Activated B cell treated with CpG ODN at 0.5 μM for 24 hours (primary cell): ENCODE measurements around the gene CARNS1. TPM values are rescaled to one million over a fixed set of nuclear protein-coding genes. Genes with fewer than 3 reads are reported as not detected.
A peak's percentile ranks its signal among the peaks of the same experiment; 100 is the strongest.

Source experiments
- ATAC-seq: fragments of 200-7000 bp; cut with Tn5 transposase; one replicate; pipeline ENCODE4 v1.10.0; 2021; ENCODE audit warnings: low read depth, mild to moderate bottlenecking, moderate library complexity
- CTCF ChIA-PET: fragments of 350-600 bp; sonication (Branson Sonifier 250); formaldehyde crosslinking; loops from one replicate; lab custom pipeline; 2021; ENCODE audit warnings: antibody characterized with exemption; lab: Charles Lee
- POLR2A ChIA-PET: fragments of 350-600 bp; sonication (Branson Sonifier 250); formaldehyde crosslinking; loops from one replicate; lab custom pipeline; 2021; ENCODE audit warnings: antibody characterized with exemption; lab: Charles Lee
- DNase-seq: peaks from one replicate; pipeline ENCODE4 v3.0.0; 2022
- H3K27ac Mint-ChIP-seq: one replicate; pipeline ENCODE4 v1.8.0; 2020; ENCODE audit warnings: mixed read lengths
- H3K27me3 Mint-ChIP-seq: one replicate; pipeline ENCODE4 v1.8.0; 2021; ENCODE audit warnings: mixed read lengths
- H3K36me3 Mint-ChIP-seq: one replicate; pipeline ENCODE4 v1.8.0; 2021; ENCODE audit warnings: low read depth, mixed read lengths
- H3K4me1 Mint-ChIP-seq: one replicate; pipeline ENCODE4 v1.8.0; 2021; ENCODE audit warnings: mixed read lengths
- H3K4me3 Mint-ChIP-seq: one replicate; pipeline ENCODE4 v1.8.0; 2020; ENCODE audit warnings: mild to moderate bottlenecking, mixed read lengths
- H3K9me3 Mint-ChIP-seq: one replicate; pipeline ENCODE4 v1.8.0; 2020; ENCODE audit warnings: mixed read lengths
- intact Hi-C: fragments of 100-400 bp; cut with micrococcal nuclease; formaldehyde crosslinking; loops from one replicate; pipeline ENCODE4 v1.15.1; 2024
- total RNA-seq: library from RNA; stranded (reverse); gene quantifications from 2 replicates; pipeline ENCODE4 v1.2.3, GENCODE V29; 2022
- TF ChIP-seq, protein P1 (sequence below): fragments of 200-600 bp; IDR thresholded peaks from one replicate; pipeline ENCODE4 v1.8.0; 2022; ENCODE audit warnings: antibody characterized with exemption, mild to moderate bottlenecking

Gene CARNS1
- total RNA-seq, 1 donor from 2014 or later, result 6.3 TPM

DNA sequence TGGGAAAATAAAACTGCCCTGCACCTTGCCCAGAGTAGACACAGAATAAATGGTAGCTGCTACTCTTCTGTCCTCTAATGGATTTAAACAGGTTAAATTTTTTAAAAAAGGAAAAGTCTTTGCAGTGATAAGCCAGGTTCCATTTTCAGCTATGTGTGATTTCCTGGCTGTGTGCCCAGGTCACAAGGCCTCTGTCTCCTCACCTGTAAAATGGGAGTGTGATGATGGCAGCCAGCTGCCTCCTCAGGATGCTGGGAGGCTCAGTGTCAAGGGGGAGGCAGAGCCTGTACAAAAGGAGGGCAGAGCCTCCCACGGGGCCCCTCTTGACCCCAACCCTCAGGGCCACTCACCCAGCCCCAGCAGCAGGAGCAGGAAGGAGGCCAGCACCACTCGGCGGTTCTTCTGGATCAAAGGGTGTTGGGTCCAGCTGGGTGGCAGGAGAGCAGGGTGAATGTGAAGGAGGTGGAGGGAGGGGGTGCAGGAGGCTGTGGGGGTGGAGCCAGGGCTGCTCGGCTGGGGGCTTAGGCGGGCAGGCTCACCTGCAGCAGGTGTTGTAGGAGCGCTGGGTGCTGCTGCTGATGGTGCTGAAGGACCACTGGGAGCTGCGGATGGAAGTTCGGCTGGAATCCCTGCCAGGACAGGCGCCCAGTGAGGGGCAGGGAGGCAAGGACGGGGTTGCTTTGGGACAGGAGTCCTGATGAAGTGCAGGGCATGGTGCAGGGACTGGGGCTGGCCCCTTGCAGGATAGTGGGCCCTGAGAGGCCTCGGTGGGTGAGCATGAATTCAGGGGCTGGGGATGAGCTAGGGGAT, 51.7 kb downstream of the CARNS1 start:
- ATAC-seq, result no peak
- POLR2A ChIA-PET, result interaction anchor here (0.6 to 33.4 kb wide), 12 partner anchors 8 to 856 kb away, joined by 3 to 1417 read pairs (median 8); partner anchors contain the start of genes AIP, CORO1B, PPP1CA and PTPRCAP
- Mint-ChIP-seq H3K9me3 (no peaks in the 10 kb centered on the region), H3K4me1 (peaks cover 63% of the 10 kb centered on the region), H3K4me3 (peak overlapping the region; percentile 89), H3K36me3 (peaks cover 11% of the 10 kb centered on the region), H3K27me3 (no peaks in the 10 kb centered on the region), H3K27ac (peak overlapping the region; percentile 91)
- no peak for DNase-seq
- TF ChIP-seq, protein P1, sequence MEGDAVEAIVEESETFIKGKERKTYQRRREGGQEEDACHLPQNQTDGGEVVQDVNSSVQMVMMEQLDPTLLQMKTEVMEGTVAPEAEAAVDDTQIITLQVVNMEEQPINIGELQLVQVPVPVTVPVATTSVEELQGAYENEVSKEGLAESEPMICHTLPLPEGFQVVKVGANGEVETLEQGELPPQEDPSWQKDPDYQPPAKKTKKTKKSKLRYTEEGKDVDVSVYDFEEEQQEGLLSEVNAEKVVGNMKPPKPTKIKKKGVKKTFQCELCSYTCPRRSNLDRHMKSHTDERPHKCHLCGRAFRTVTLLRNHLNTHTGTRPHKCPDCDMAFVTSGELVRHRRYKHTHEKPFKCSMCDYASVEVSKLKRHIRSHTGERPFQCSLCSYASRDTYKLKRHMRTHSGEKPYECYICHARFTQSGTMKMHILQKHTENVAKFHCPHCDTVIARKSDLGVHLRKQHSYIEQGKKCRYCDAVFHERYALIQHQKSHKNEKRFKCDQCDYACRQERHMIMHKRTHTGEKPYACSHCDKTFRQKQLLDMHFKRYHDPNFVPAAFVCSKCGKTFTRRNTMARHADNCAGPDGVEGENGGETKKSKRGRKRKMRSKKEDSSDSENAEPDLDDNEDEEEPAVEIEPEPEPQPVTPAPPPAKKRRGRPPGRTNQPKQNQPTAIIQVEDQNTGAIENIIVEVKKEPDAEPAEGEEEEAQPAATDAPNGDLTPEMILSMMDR, result no peak
- intact Hi-C loops, result no loop called here
- CTCF ChIA-PET, result interaction anchor here (1.3 to 1.4 kb wide), 2 partner anchors 17 to 48 kb away, joined by 3 read pairs; no protein-coding TSS in a partner anchor

DNA sequence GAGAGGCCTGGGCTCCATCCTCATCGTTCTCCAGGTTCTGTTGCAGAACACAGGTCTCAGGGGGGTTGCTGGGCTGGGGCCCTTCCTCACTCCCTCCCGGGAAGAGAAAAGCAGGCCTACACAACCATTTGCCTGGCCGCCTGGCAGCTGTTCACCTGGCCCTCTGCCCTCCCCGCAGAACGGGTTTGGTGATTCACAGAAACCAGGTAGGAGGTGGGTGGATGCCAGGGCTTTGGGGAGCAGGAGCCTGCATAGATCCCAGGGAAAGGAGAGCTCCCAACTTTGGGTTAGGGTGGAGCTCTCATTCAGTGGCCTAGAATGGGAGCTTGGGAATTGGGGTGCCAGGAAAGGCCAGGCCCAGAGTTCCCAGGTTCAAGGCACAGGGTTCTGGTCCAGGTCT, 52.6 kb downstream of the CARNS1 start:
- DNase-seq (no peak), ATAC-seq (no peak)
- Mint-ChIP-seq H3K9me3 (no peaks in the 10 kb centered on the region), H3K36me3 (peaks cover 11% of the 10 kb centered on the region), H3K4me1 (peaks cover 59% of the 10 kb centered on the region), H3K4me3 (peak overlapping the region; percentile 89), H3K27ac (peak overlapping the region; percentile 91), H3K27me3 (no peaks in the 10 kb centered on the region)
- TF ChIP-seq, protein P1, result no peak
- CTCF ChIA-PET, result interaction anchor here (1.3 to 2.6 kb wide), 5 partner anchors 16 to 66 kb away, joined by 3 to 23 read pairs (median 6); partner anchors contain the start of genes CORO1B, PPP1CA and PTPRCAP
- POLR2A ChIA-PET, result interaction anchor here (0.5 to 33.4 kb wide), 20 partner anchors 9 to 199 kb away, joined by 3 to 1417 read pairs (median 6); partner anchors contain the start of genes AIP, CDK2AP2, CORO1B and PPP1CA
- intact Hi-C loops, result loop anchor here (2.0 kb wide), 1 partner anchor 115 kb away; the partner anchor contains the start of gene POLD4

DNA sequence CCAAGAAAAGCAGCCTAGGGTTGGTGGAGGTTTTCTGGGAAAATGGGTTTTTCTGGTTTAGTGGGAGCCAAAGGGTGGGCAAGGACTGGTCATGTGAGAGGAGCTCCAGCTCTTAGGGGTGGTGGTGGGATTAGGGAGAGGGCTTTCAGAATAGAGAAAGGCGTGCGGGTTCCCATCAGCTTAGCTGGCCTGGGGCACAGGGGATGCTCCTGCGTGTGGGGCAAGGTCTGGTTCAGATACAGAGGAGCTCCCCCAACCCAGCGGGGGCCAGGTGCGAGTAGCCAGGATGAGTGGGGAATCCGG, 52.9 kb downstream of the CARNS1 start:
- CTCF ChIA-PET, result interaction anchor here (1.3 to 2.6 kb wide), 5 partner anchors 16 to 67 kb away, joined by 3 to 23 read pairs (median 6); partner anchors contain the start of genes CORO1B, PPP1CA and PTPRCAP
- no peaks in the 10 kb centered on the region for H3K27me3 Mint-ChIP-seq
- ATAC-seq (no peak), DNase-seq (no peak)
- no peaks in the 10 kb centered on the region for H3K9me3 Mint-ChIP-seq
- peaks cover 56% of the 10 kb centered on the region for H3K4me1 Mint-ChIP-seq
- peak overlapping the region; percentile 91 for H3K27ac Mint-ChIP-seq
- peaks cover 11% of the 10 kb centered on the region for H3K36me3 Mint-ChIP-seq
- POLR2A ChIA-PET, result interaction anchor here (0.5 to 33.4 kb wide), 24 partner anchors 9 to 200 kb away, joined by 3 to 1417 read pairs (median 4); partner anchors contain the start of genes AIP, CDK2AP2, CLCF1 and CORO1B
- TF ChIP-seq, protein P1, result no peak
- H3K4me3 Mint-ChIP-seq, result peak overlapping the region; percentile 89
- intact Hi-C loops, result loop anchor here (2.0 kb wide), 1 partner anchor 116 kb away; the partner anchor contains the start of gene POLD4

DNA sequence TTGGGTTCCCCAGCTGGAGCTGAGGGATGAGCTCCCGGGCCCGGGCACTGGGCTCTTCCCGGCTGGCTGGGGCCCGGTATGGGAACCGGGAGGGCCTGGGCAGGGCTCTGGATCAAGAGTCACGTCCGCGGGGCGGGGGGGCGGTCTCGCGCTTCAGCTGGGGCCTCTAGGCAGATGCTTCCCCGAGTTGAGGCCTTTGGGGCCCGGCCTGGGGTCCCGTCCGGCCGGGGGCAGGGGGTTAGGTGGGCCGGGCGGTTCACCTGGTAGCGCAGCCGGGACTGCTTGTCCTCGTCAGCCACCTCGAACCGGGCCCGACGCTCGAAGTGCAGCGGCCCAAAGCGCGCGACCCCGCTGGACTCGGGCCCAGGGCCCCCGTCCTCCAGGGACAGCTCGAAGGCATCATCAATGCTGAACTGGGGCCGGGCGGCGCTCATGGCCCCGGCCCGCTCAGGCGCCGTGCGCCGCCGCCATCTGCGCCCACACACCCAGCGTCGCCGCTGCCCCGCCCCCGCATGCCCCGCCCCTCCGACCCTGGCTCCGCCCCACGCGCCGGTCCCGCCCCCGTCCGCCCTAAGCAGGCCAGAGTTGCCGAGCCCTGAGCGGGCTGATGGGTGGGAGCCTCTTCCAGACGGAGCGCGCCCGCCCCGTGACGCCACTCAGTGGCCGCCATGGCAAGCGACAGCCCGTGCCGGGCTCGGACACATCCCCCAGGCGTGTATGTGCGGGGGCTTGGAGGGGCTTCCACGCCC, 53.5 kb downstream of the CARNS1 start, which contains the start of gene TMEM134:
TMEM134 (minus strand) TSS at position 493 of the 749 bp plus-strand sequence; CDS start at position 434, 59 bp downstream.
- H3K27ac Mint-ChIP-seq, result peak within 1 kb of the TSS; percentile 91
- POLR2A ChIA-PET, result interaction anchor here (0.5 to 33.4 kb wide), 27 partner anchors 9 to 200 kb away, joined by 3 to 1417 read pairs (median 4); partner anchors contain the start of genes AIP, CDK2AP2, CLCF1 and CORO1B
- H3K4me3 Mint-ChIP-seq, result peak within 1 kb of the TSS; percentile 89
- intact Hi-C loops, result loop anchor here (1.0 to 2.0 kb wide), 7 partner anchors 13 to 116 kb away; partner anchors contain the start of genes POLD4, PPP1CA, PTPRCAP and RAD9A
- H3K36me3 Mint-ChIP-seq, result peaks cover 11% of the 10 kb centered on the region
- H3K9me3 Mint-ChIP-seq, result no peaks in the 10 kb centered on the region
- TF ChIP-seq, protein P1, result no peak
- DNase-seq (peak; percentile 88), ATAC-seq (peak; percentile 73)
- no peaks in the 10 kb centered on the region for H3K27me3 Mint-ChIP-seq
- peaks cover 51% of the 10 kb centered on the region for H3K4me1 Mint-ChIP-seq
- CTCF ChIA-PET, result interaction anchor here (1.0 to 2.6 kb wide), 5 partner anchors 15 to 80 kb away, joined by 3 to 23 read pairs (median 6); partner anchors contain the start of genes CORO1B, PPP1CA and PTPRCAP
